Stimulated activated CD4-positive, alpha-beta T cell treated with anti-CD3 and anti-CD28 coated beads, TNF-alpha, amount 100 ng/mL, for 24 hours (primary cell): Measurements from ENCODE around the gene MRFAP1L1.

Experiments
- DNase-seq, 3 experiments: peaks; one replicate each; pipeline ENCODE4 v3.0.0-alpha.2; 2020; ENCODE audit warnings: low read depth in 3 of 3

The MRFAP1L1 gene

DNA sequence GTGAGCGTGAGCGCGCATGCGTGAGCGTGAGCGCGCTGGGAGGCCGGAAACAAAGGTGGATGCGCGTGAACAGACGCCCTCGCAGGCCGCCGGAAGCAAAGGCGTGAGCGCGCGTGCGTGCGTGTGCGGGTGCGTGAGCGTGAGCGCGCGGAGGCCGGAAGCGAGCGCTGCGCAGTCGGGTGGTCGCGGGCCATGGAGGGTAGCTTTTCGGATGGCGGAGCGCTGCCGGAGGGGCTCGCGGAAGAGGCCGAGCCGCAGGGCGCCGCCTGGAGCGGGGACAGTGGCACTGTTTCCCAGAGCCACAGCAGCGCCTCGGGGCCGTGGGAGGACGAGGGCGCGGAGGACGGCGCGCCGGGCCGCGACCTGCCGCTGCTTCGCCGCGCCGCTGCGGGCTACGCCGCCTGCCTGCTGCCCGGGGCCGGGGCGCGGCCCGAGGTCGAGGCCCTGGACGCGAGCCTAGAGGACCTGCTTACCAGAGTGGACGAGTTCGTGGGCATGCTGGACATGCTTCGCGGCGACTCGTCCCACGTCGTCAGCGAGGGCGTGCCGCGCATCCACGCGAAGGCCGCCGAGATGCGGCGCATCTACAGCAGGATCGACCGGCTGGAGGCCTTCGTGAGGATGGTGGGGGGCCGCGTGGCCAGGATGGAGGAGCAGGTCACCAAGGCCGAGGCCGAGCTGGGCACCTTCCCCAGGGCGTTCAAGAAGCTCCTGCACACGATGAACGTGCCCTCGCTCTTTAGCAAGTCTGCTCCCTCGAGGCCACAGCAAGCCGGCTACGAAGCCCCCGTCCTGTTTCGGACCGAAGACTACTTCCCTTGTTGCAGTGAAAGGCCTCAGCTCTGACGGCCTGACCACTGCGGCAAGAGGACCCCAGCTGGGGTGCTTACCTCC is 6.6 kb upstream of the MRFAP1L1 start, which contains the start of gene BLOC1S4:
BLOC1S4 (plus strand) TSS at position 157 of the 894 bp plus-strand sequence; CDS start at position 193, 36 bp downstream.
- DNase-seq = peak; percentile 76 to 83 (median 77)

DNA sequence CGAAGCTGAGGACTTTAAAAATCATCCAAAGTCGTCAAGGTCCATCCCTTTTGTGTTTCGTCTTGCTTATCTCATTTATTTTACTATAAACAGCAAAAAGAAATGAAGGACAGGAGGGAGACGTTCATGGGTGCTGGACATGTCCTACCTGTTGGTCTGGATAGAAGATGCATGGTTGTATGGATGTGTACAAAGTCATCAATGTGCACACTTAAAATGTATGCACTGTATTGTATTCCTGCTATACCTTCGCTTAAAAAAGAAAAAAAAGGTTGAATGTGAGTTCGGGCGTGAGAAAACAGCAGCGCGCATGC is 6.0 kb upstream of the MRFAP1L1 start:
- DNase-seq = no peak

DNA sequence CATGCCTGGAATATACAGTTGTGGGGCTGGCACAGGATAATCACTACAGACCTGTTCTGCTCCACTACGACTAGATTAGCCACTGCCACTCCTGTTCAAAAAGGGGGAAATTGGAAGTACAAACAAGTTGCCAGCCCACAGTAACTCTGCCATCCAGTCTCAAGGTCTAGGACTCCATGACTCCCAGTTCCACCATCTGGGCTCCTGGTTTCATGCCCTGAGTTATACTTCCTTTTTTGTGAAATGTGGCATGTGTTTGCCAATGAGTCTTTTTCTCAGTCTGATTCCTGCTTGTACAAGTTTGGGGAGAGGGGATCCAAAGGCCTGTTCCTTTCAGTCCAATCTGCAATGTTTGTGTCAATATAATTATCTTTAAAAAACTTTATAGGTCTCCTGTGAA is 5.3 kb upstream of the MRFAP1L1 start:
- DNase-seq = no peak

DNA sequence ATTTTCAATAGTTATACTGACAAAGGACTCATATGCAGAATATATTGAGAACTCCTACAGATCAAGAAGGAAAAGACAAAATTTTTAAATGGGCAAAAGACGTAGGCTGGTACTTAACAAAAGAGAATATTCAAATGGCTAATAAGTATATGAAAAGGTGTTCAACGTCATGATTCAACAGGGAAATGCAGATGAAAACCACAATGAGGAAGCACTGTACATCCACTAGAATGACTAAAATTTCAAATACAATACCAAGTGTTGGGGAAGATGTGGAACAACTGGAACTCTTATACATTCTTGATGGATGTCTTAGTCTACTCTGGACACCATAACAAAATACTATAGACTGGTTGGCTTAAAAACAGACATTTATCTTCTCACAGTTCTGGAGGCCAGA is 1.3 kb upstream of the MRFAP1L1 start:
- no peak for DNase-seq

DNA sequence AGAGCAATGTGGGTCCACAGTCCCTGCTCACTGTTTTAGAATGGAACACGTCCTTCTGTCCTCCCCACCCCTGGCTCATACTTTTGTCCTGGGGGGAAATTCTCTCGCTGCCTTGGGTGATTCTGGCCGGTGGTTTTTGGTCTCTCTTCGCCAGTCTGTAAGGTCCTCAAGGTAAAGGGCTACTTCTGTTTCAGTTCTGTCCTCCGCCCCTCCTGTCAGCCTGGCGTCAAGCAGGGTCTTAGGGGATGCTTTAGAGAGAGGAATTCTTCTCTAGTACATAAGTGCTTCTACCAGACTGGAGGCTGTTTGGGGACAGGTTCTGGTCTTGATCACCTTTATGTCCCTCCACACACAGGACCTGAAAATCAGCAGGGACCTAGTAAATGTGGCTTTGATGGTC is 617 bp upstream of the MRFAP1L1 start:
- no peak for DNase-seq

DNA sequence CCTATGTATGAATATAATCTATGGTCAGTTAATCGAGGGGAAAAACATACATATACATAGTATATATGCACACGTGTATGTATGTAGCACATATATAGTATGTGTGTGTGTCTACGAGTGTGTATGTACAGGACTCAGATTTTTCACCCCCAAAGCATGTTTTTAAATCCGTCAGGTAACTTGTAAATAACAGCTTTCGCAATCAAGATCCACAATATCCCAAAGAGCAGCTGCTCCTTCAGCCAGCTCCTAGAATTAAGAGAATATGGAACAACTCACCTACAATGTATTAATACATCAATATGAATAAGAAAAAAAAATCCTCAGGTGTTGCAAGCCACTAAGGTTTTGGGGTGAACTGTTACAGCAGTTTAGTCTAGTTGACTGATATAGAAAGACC is 3.5 kb downstream of the MRFAP1L1 start:
- no peak for DNase-seq

DNA sequence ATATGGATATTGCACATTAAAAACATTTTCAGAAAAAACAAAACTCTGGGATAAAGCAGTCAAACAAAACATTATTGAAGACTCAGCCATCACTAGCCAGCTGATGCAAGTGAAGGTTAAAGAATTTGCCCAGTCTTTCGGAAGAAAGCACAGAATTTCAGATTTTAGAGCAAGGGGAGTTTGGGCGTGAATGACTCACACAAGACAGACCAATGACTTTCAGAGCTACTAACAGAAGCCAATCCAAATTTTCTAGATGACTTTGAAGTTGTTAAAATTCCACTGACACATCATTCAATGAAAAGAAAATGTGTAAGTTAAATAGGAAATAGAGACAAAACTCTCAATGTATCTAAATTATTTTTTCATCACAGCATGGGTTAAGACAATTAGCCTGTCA is 4.0 kb downstream of the MRFAP1L1 start:
- DNase-seq = no peak

DNA sequence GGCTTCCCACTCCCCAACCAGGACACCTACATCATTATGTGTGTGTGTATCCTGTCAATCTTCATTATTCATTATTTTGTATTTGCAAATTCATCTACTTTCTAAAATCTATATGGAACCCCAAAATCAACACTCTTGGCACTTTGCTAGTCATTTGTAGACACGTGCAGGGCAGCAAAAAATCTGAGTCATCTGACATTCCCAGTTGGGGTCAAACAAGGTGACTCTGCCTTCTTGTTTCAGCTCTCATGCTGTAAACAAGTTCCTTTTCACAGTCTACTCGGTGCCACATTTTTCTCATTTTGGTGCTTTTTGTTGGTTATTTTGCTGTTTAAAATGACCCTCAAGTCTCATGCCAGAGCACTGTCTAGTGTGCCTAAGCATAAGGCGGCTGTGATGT is 5.9 kb downstream of the MRFAP1L1 start:
- no peak for DNase-seq

DNA sequence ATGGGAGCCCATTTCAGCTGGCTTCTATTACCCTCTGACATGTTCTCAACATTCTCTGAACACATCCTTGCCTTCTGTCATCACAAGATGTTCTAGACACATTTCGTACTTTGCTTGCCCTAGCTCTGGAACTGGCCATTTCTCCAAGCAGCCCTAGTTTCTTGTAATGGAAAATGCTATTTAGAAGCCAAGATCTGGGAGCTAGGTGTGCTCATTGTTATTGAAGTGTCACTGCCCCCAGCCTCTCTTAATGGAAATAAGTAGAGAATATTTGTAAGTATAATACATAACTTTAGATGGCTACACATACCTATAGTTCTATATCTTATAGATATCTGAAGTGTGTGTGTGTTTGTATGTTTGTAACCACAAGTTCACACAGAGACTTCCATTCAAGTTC is 6.9 kb downstream of the MRFAP1L1 start:
- DNase-seq = no peak

DNA sequence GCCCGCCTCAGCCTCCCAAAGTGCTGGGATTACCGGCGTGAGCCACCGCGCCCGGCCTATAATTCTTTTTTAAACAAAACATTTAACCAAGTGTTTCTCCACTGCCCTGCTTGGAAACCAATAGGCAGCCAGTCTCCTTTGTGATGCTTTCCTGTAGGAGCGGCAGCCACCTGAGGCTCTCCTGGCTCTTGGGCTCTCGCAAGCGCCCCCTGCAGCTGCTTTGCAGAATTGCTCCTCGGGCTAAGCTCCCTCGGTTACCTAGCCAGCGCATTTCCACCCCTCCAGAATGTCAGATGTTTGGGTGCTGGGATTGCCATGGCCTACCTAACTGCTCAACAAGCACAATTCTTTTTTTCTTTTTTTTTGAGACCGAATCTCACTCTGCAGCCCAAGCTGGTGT is 8.3 kb downstream of the MRFAP1L1 start:
- DNase-seq = peak in 1 of 3 experiments; percentile 47

DNA sequence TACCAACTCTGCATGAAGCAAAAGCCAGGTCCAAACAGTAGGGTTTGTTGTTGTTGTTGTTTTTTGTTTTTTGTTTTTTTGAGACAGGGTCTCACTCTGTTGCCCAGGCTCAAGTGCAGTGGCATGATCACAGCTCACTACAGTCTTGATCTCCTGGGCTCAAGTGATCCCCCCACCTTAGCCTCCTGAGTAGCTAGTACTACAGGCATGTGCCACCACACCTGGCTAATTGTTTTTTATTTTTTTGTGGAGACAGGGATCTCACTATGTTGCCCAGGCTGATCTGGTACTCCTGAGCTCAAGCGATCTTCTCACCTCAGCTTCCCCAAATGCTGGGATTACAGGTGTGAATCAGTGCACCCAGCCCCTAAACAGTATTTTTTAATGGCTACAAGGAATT is 9.8 kb downstream of the MRFAP1L1 start:
- no peak for DNase-seq

DNA sequence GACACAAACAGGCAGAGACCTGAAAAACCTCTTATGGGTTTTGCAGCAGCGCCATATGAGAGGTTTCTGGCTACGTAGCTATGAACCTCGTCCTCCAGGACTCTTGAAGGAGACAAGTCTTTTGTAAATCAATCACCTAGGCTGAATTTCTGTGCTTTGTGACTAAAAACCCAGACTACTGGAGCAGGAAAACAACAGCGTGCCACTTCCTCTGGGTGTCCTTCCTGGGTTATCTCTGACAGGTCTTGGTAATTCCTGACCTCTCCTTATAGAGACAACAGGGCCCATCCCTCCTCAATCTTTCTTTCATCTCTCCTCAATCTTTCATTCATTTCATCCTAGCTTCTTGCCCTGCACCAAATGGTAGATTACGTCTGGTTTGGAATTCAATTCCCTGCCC is 10.3 kb downstream of the MRFAP1L1 start:
- DNase-seq = no peak

DNA sequence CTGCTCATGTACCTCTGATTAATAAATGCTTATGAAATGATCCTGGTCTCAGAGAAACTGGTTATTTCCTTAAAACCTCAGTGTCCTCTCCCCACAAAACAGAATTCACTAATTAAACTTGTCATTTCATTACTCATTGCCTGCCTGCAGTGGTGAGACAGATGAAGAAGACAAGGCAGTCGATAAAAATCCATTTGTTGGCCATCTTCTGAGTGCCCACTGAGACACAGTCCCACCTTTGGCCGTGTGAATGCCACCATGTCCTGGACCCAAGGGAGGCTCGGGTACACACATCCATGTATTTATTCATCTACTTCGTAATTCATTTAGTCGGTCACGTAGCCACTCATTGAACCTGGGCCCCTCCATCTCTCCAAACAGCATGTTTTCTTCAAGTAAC is 12.5 kb downstream of the MRFAP1L1 start:
- DNase-seq = no peak

DNA sequence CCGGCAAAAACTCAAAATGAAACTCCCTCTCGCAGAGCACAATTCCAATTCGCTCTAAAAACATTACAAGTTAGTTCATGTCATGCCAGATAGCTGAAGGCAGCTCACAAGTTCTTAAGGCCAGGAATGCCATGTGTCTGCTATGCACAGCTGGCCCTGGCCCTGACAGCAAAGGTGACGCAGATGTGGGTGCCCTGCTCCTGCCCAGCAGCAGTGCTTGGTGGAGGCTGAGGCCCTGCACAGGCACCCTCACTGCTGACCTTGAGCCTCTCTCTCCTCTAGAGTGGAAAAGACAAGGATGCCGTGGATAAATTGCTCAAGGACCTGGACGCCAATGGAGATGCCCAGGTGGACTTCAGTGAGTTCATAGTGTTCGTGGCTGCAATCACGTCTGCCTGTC is 13.1 kb downstream of the MRFAP1L1 start:
- no peak for DNase-seq

DNA sequence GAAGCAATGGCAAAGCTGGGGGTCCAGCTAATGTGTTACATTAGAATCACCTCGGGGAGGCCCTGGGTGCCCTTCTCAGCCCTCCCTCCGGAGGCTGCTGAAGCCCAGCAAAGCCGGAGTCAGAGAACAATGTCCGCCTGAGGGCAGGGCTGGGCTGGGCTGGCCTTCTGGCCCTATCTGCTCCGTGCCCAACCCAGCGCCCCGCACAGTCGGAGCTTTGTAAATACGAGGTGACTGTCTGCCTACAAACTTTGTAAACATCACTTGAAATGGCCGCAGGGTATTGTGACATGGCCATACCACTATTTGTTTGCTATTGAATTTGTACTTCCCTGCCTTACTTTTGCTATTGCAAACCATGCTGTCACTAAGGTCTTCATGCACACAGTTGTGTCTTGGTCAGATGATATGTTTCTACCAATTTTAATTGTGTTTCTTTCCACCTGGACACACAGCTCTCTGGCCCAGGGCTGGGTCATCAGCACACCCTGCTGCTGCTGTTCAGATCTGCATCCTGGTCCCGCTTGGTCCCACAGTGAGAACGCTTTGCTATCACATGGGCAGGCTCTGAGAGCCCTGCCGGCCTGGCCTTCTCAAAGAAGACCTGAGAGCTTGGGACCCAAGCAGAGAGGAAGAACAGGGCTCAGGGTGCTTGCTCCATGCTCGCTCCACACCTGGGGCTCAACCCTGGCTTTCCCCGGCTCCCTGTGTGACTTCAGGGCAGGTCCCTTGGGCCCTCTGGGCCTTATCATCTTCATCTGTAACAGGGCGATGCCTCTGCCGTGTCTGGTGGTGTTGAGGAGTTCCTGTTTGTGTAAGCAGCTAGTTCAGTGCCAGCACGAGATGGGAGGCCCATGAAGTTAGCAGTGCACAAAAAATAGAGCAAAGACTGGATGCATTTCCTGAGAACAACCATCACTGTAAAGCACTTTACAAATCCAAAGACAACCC is 13.7 kb downstream of the MRFAP1L1 start:
- no peak for DNase-seq

DNA sequence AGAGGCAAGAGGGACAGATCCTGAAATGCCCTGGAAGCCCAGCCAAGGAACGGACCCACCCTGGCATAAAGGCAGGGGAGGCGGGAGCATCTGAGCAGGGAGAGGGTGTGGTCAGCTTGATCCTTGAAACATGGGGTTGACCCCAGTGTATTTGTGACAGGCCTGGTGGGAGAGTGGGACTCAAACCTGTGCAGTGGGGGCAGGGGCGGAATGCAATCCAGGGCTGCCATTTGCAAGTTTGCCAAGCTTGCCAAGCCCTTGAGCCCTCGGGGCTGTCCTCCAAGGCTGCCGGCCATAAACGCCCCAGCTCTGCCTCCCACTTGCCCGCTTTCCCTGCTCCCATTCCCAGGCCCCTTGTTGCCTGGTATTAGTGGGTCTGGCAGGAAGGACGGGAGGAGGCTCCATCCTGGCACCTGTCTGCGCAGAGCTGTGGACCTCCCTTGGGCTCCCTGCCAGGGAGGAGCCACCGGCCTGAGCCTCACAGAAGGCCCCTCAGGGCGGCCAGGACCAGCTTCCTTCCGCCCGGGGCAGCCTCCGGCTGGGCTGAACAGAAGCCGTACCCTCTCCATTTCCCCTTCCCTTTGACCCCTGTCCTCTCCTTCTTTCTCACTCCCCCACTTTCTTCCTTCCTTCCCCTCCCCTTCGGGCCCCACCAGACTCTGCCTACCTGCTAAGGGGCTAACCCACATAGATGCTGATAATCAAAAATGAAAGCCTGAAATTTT is 15.3 kb downstream of the MRFAP1L1 start:
- DNase-seq = no peak

DNA sequence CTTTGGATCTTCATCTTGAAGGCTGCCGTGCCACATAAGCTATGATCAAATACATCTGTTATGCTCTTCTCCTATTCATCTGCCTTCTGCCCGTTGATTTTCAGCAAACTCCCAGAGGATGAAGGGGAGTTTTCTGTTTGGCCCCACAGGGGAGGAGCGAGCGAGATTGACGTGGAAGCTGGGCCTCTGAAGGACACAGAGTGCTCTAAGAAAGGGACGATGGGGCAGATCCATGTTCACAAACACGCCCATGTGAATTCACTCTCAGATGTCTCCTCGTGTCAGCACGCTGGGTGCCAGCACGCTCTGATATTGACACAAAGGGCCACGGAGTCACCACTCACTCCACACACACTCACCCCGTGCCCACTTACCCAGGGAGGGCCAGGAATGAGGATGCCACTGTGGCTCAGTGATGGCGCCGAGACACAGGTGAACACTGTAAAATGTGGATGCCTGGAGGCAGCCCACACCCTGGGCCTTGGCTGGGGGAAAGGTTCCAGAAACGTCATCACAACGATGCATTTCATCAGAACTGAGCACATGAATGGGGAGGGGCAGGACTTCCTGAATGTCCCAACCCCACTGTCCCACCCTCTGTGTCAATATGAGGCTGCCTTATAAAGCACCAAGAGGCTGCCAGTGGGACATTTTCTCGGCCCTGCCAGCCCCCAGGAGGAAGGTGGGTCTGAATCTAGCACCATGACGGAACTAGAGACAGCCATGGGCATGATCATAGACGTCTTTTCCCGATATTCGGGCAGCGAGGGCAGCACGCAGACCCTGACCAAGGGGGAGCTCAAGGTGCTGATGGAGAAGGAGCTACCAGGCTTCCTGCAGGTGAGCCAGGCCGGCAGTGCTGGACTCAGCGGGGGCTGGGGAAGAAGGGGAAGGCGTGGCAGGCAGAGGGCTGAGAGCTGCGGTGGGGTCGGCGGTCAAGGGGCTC is 16.2 kb downstream of the MRFAP1L1 start, which contains the start of gene S100P:
S100P (plus strand) TSS at position 648 of the 946 bp plus-strand sequence; CDS start at position 703, 55 bp downstream.
- no peak for DNase-seq

DNA sequence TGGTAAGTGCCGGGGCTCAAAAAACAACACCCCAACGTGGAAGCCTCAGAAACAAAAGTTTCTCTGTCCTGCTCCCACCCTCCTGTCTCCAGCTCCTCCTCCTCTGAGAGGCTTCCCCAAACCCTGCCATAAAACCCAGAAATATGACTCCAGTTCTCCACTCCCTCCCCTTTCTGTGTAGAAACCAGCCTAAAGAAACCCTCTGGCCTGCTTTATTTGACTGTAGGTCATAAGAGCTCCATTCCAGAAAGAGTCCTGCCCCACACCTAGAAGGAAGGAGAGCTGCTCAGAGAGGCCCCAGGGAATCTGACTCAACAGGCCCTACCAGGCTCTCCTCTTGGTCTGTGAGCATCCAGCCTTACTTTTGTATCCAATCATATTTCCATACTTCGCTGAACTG is 16.9 kb downstream of the MRFAP1L1 start:
- no peak for DNase-seq

DNA sequence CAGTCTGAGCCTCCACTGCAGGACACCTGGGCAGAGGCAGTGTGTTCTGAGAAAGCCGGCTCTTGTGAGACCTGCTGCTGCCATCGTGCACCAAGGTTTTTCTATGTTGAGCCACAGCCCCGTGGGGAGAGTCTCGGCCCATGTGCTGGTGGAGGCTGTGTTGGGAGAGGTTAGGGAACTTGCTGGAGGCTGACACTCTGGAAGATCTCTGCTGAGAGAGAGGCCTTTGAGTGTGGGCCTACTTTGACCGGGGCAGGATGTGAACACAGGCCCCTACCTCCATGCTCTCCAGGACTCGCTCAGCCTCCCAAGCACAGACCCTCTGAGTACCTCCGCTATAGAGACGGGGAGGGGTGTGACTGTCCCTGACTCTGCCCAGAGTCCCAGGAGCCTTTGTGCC is 17.3 kb downstream of the MRFAP1L1 start:
- no peak for DNase-seq

DNA sequence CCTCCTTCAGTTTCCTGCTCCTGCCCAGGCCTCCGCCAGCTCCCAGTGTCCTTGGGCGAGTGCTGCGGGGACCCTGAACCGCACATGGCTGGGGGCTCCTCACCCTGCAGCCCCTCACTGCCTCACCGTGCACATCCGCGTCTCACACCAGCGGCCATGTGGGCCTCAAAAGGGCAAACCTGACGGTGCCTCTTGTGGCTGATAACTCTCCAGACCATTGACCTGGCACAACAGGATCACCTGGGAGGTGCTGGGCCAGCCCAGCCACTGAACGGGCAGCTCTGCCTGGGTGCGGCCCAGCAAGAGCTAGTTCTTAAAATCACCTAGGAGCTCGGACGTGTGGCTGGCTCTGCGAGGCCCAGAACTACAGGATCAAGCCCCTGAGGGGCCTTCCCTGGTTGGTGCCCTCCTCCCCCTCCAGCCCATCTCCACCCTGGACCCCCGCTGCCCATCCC is 20.1 kb downstream of the MRFAP1L1 start:
- DNase-seq = no peak
